Fibroblast of peridontal ligament (primary cell): Measurements from ENCODE around the gene MCC.

ENCODE experiments used
- DNase-seq: peaks from one replicate; pipeline ENCODE4 v3.0.0-alpha.2; 2010; ENCODE audit errors: extremely low read depth

The MCC gene

DNA sequence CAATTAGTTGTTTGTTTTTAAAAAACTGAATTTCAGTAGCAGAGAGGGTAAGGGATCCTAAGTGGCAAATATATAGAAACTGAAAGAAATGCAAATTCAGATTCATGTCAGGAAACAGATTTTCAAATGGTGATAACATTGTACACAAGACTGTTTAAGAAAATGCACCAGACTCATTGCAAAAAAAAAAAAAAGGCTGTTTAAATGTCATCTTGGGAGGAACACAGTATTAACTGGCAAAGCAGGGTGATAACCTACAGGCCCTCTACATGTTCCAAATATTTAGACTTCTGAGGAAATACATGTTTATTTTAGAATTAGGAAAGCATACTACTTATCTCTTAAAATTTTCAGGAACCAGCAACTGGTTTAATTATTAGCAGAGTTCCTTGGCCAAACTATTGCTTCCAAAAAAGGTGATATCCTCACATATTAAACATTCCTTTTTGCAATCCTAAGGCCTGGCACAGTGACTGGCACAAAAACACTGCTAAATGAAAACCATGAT is 167.9 kb downstream of the MCC start:
- DNase-seq, result no peak

DNA sequence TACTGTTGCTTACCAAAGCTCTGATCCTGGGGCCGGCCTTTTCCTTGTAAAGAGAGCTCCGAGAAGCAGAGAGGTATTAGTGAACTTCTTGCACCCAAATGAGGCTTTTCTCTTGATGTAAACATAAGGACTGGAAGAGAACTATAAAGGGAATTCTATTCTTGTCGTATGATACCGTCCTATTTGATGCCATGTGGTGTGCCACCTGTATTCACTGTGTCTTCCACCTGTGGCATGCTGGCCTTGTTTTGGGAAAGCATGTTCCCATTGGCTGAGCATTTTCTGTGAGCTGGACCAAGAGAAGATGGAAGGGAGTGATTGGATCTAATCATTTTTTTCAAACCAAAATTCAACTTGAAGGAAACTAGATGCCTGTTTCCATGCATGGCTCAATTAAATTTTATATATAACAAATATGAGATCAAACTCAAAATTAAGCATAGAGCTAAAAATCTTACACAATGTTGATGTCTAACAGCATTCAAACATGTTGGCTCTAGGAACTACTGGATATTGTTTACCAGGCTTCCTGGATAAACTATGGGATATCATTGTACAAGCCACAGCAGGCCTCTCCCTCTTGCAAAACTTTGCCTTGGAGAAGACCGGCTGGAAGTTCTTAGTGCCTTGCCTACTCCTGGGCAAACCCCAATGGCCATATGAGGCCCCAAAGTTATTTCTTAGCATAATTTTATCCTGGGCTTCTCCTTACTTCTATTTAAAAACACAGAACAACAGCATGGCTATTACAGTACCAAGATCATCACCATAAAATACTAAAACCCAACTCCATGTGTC is 168.8 kb downstream of the MCC start:
- DNase-seq, result no peak

DNA sequence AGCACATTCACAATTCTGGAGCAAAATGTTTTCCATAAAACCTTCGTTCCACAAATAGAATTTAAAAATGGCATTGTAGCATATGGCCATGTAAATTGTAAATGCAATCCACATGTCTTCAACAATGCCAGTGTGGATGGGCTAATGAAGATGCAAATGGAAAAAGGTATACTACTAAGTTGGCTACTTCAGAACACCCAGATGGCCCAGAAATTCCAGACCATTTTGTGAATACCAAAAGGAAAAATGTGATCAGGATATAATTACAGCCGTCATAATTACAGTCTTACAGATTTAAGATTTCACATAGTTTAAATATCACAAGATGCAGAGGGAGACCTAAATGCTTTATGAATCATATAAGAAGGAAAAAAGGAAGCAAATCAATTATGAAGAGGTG is 170.6 kb downstream of the MCC start:
- DNase-seq, result no peak

GRCh38 chr5:113311301-113311700 is 177.0 kb downstream of the MCC start:
- no peak for DNase-seq

DNA sequence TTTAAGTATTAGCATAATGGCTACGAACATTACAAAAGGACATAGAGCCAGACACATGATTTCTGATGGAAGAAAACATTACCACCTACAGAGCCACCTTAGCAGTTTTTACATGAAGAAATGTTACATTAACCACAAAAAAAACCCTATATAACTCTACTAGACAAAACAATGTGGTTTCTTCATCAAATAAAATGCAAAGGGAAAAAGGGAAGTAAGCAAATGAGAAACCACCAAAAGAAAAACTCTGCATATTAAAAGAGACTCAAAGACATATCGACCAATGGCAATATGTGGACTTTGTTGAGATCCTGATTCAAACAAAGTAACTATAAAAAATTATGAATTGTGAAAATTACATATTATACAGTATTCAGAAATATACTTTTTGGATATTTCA is 186.1 kb downstream of the MCC start:
- no peak for DNase-seq

GRCh38 chr5:113299591-113299990 is 188.7 kb downstream of the MCC start:
- no peak for DNase-seq

- DNase-seq, result peak; percentile 64
These were observed 191.6 kb downstream of the MCC start for GRCh38 chr5:113296676-113297075.

DNA sequence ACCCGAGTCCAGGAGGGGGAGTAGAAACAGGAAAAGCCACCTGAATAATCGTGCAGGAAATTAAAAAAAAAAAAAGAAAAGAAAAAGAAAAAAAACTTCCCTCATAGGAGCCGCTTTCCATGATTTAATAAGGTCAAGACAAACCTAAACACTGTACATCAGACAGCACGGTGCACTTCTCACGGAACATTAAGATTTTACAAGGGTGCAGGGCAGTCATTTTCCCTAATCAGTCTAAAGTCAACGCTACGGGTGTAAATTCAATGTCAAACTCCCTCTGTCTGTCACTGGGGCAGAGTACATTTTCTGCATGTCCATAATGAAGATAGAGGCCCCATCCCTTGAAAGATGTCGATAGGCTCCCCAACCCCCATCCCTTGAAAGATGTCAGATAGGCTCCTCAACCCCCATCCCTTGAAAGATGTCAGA is 193.1 kb downstream of the MCC start:
- DNase-seq, result no peak

DNA sequence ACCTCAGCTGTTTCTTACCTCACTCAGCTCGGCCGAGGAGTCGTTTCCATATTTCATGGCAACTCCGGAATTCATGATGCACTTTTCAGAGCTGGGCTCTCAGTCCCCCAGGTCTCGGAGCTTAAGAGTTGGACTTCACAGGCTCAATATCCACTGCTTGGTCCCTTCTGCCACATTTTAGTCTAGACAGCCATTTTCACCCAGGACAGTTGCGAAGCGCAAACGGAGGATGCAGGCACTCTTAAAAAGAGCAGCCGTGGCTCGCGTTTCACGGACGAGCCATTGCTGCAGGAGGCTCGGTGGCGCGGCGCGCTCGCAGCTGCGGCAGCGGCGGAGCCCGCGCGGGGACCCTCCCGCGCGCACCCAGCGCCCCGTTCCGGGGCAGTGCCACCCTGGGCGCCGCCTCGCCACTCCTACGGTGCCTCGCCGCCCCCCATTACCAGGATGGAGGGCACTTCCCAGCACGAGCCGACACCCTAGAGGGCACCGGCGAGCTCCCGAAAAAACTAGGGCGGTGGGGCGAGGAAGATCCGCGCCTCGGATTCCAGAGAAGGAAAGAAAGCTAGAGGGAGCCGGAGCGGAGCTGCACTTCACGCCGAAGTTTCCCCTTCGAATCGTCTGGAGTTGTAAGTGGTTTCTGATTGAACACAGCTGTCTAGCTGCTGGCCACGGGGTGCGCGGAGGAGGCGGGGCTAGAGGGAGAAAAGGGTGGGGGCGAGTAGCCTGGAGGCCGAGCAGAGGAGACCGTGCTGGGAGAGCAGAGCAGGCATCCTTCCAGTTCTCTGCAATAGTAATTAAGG is 193.7 kb downstream of the MCC start:
- peak; percentile 91 for DNase-seq

DNA sequence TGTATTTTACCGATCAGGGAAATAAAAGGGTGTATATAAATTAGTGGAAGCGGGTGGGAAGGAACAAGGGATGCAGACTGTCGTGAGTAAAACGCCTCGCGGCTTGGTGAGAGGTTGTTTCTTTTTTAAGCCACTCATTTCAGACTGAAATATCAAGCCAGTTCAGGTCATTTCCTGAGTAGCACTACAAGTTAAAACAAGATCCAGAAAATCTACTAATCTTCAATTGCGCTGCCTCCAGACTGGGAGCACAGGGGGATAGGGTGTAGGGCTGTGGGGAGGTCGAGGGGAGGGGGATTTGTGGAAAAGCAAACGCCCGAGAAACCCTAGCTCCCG is 194.3 kb downstream of the MCC start:
- peak; percentile 49 for DNase-seq

DNA sequence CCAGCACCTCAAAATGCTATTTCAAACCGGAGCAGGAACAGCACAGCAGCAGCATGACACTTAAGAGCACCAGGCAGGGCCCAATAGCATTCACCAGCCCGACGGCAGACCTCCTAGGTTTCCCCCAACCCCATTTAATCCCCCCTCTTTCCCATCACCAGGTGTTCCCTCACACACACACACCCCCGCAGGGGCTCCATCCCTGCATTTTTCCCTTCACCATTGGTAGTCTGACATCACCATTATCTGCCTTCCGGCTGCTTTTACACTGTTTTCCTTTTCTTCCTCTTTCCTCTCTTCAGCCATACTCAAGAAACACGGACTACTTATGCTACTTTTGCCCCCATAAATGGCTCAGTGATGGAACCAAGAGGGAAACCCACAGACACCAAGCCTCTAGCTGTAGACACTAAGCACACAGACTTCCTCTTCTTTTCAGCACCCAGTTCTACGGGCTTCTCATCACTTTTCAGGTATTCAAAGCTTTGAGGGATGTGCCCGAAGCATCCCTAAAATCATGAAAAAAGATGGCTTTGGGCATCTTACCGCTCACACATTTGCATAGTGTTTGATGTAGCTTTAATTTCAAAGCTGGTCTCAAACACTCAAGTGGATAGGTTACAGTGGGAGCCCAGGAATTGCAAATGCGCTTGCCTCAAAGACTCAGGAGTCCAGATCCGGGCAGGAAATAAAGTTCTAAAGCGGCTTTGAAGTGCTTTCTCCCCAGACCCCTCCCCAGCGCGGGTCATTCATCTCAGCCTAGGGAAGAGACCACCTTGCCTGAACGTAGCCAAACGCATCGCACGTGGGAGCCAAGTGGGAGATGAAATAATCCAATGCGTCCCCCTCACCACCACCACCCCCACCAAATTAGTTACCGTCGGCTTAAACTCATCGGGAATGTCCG is 194.9 kb downstream of the MCC start:
- DNase-seq, result peak; percentile 39

DNA sequence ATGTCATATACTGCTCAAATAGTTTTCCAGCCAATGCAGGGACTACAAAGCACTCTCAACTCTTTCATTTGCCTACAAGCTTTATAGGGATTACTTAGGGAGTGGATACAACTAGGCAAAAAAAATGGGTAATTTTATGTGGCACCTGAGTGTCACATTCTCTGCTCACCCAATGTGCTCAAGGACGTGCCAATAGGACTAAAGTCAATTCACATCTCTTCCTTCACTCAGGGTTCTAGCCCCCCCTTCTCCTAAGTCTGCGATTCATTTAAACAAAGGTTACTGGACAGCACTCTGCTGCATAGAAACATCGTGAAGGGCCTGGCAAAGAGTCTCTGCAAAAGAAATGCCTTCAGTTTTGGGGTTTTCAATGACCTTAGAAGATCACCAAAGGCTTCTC is 195.8 kb downstream of the MCC start:
- DNase-seq, result peak; percentile 27

DNA sequence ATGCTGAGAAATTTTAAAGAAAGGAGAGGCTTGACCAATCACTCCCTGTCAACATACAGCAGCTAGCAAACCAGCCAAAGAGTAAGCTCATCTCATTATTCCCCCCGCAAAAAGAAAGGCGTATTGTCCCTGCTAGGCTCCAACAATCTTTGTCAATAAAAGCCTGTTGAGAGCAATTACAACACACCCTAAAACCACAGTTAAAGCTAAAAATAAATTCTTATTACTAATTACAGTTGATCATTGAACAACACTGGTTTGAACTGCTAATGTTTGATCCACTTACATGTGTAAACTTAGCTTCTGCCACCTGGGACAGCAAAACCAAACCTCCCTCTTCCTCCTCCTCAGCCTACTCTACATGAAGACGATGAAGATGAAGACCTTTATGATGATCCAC is 204.7 kb downstream of the MCC start:
- no peak for DNase-seq

- no peak for DNase-seq
These were observed 205.8 kb downstream of the MCC start for GRCh38 chr5:113282472-113282871.

GRCh38 chr5:113281194-113281593 is 207.1 kb downstream of the MCC start:
- no peak for DNase-seq

GRCh38 chr5:113280541-113280940 is 207.7 kb downstream of the MCC start:
- DNase-seq, result no peak

- peak; percentile 58 for DNase-seq
These were observed 209.3 kb downstream of the MCC start for GRCh38 chr5:113278976-113279375.

DNA sequence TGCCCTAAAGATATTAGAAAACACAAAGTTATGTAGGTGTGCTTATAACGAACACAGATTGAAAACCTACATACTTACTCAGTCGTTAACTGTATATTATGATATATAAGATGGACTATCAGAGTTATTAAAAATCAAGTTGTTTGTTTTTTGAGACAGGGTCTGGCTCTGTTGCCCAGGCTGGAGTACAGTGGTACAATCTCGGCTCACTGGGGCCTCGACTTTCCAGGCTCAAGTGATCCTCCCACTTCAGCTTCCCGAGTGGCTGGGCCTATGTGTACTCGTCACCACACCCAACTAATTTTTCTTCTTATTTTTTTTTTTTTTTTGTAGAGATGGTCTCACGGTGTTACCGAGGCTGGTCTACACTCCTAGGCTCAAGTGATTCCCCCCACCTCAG is 211.8 kb downstream of the MCC start:
- DNase-seq, result no peak

GRCh38 chr5:113276001-113276400 is 212.3 kb downstream of the MCC start:
- DNase-seq, result peak; percentile 84

DNA sequence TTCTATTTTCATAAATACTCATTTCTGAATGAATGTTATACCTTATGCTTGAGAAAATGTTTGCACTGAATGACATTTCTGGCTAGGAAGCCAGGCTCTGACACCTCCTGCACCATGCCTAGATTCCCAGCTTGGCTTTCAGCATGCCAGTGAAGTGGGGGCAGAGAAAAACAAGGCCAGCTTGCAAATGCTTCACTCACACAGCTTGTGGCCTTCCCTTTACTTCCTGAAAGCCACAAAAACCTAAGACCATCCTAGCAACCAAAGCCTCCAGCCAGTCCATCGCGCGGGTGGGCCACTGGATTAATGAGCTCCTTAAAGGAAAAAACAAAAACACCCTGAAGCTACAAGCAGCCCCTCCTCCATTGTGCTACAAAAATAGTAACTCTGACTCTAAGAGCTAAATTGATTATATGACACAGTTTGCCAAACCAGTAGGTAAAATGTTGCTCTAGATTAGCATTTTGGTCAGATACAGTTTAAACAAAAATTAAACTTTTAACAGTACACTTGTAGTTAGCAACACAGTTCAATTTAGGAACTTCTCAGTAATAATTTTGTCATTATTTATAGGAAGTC is 213.3 kb downstream of the MCC start:
- no peak for DNase-seq

DNA sequence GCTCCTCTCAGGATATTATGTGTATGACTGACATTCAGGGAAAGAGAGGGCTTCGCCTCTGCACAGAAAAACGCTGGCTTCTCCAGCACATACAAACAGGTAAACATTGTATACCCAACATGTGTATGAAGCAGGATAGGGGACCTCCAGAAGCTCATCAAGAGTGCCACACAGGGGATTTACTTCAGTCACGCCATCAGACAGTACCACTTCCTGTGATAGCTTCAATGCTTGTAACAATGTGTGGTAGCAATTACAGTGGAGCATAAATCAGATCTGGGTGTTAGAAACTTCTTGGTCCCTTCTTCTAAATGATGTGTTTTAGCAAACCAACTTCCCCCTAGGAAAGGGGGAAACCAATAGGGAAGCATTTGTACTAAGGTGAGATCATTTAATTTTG is 214.3 kb downstream of the MCC start:
- DNase-seq, result no peak
